Ishikawa (cell line): ENCODE measurements around the gene CRYZ.

ENCODE experiments used
- CEBPB ChIP-seq: IDR thresholded peaks from 2 replicates; pipeline ENCODE4 v1.6.1; 2012
- CREB1 ChIP-seq: IDR thresholded peaks from 2 replicates; pipeline ENCODE4 v1.6.1; 2012; ENCODE audit warnings: low read depth
- EGR1 ChIP-seq: IDR thresholded peaks from 2 replicates; pipeline ENCODE4 v1.6.1; 2012
- EP300 ChIP-seq: IDR thresholded peaks from 2 replicates; pipeline ENCODE4 v1.6.1; 2012; ENCODE audit warnings: borderline replicate concordance
- FOXM1 ChIP-seq: IDR thresholded peaks from 2 replicates; pipeline ENCODE4 v1.6.1; 2012; ENCODE audit warnings: low read depth, borderline replicate concordance
- MAX ChIP-seq: IDR thresholded peaks from 2 replicates; pipeline ENCODE4 v1.6.1; 2012
- NFIC ChIP-seq: IDR thresholded peaks from 2 replicates; pipeline ENCODE4 v1.6.1; 2012
- RAD21 ChIP-seq: IDR thresholded peaks from 2 replicates; pipeline ENCODE4 v1.6.1; 2012; ENCODE audit warnings: low read depth
- TAF1 ChIP-seq: IDR thresholded peaks from 2 replicates; pipeline ENCODE4 v1.6.1; 2012; ENCODE audit warnings: low read depth, mild to moderate bottlenecking
- TCF12 ChIP-seq: IDR thresholded peaks from 2 replicates; pipeline ENCODE4 v1.6.1; 2012; ENCODE audit warnings: low read depth
- TEAD4 ChIP-seq: IDR thresholded peaks from 2 replicates; pipeline ENCODE4 v1.6.1; 2012
- USF1 ChIP-seq: IDR thresholded peaks from 2 replicates; pipeline ENCODE4 v1.6.1; 2012
- YY1 ChIP-seq: IDR thresholded peaks from 2 replicates; pipeline ENCODE4 v1.6.1; 2012; ENCODE audit warnings: low read depth
- ZBTB7A ChIP-seq: IDR thresholded peaks from 2 replicates; pipeline ENCODE4 v1.6.1; 2012; ENCODE audit warnings: low read depth
- TF ChIP-seq, protein P1 (sequence below): IDR thresholded peaks from 2 replicates; pipeline ENCODE4 v1.6.1; 2012; ENCODE audit warnings: low read depth, mild to moderate bottlenecking

The CRYZ gene

DNA sequence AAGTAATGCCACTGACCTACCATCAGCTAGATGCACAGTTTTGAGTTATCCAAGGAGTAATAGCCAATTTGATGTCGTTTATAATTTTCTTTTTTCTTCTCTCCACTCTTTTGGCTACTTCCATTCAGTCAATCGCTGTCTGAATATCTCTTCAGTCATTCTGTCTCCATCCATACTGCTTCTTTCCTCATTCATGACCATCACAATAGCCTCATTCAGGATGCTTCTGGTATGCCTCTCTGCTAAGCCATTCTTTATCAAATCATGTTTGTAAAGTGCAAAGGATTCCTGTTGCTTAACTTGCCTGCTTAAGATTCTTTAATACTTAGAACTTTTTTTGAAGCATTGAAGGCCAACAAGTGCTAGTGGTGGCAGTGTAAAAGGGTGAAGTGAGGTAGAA lies 20.3 kb upstream of the CRYZ start:
- TF ChIP-seq USF1 (no peak), TEAD4 (no peak), CREB1 (no peak), CEBPB (no peak), YY1 (no peak), TCF12 (no peak), FOXM1 (no peak), ZBTB7A (no peak), RAD21 (no peak), MAX (no peak), EGR1 (no peak), TAF1 (no peak), NFIC (no peak), EP300 (no peak)
- TF ChIP-seq, protein P1, sequence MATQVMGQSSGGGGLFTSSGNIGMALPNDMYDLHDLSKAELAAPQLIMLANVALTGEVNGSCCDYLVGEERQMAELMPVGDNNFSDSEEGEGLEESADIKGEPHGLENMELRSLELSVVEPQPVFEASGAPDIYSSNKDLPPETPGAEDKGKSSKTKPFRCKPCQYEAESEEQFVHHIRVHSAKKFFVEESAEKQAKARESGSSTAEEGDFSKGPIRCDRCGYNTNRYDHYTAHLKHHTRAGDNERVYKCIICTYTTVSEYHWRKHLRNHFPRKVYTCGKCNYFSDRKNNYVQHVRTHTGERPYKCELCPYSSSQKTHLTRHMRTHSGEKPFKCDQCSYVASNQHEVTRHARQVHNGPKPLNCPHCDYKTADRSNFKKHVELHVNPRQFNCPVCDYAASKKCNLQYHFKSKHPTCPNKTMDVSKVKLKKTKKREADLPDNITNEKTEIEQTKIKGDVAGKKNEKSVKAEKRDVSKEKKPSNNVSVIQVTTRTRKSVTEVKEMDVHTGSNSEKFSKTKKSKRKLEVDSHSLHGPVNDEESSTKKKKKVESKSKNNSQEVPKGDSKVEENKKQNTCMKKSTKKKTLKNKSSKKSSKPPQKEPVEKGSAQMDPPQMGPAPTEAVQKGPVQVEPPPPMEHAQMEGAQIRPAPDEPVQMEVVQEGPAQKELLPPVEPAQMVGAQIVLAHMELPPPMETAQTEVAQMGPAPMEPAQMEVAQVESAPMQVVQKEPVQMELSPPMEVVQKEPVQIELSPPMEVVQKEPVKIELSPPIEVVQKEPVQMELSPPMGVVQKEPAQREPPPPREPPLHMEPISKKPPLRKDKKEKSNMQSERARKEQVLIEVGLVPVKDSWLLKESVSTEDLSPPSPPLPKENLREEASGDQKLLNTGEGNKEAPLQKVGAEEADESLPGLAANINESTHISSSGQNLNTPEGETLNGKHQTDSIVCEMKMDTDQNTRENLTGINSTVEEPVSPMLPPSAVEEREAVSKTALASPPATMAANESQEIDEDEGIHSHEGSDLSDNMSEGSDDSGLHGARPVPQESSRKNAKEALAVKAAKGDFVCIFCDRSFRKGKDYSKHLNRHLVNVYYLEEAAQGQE, result no peak

- TF ChIP-seq FOXM1 (no peak), CREB1 (no peak), MAX (no peak), CEBPB (no peak), TAF1 (no peak), EP300 (no peak), ZBTB7A (no peak), USF1 (no peak), YY1 (no peak), RAD21 (no peak), TCF12 (no peak), EGR1 (no peak), NFIC (no peak), TEAD4 (no peak)
- TF ChIP-seq, protein P1, result no peak
Measured at GRCh38 chr1:74748960-74749359, 16.1 kb upstream of the CRYZ start.

GRCh38 chr1:74737333-74737732 lies 4.5 kb upstream of the CRYZ start:
- TF ChIP-seq NFIC, result no peak
- TF ChIP-seq, protein P1, result no peak
- TF ChIP-seq EGR1, result no peak
- no peak for TF ChIP-seq ZBTB7A
- no peak for TF ChIP-seq CREB1
- no peak for TF ChIP-seq TAF1
- TF ChIP-seq MAX, result no peak
- TF ChIP-seq CEBPB, result no peak
- TF ChIP-seq YY1, result no peak
- no peak for TF ChIP-seq RAD21

GRCh38 chr1:74733604-74734484 lies 994 bp upstream of the CRYZ start:
- TF ChIP-seq MAX (no peak), RAD21 (peak; percentile 41)
